Measurements from ENCODE around the gene OPCML. TPM values are rescaled to one million over a fixed set of nuclear protein-coding genes. Genes with fewer than 3 reads are reported as not detected.

The OPCML gene
- total and polyA plus RNA-seq, 2 donors (not counting 1 experiment from before 2014, with no cell fraction given): not detected

GRCh38 chr11:133082453-133082781 is 449.9 kb downstream of the OPCML start:
- Mint-ChIP-seq H3K4me3 (no peak overlapping the region), H3K27ac (no peak overlapping the region), H3K27me3 (peaks cover 37% of the 10 kb centered on the region), H3K4me1 (no peaks in the 10 kb centered on the region), H3K9me3 (ENCODE audit: insufficient read depth) (no peaks in the 10 kb centered on the region)
- Histone ChIP-seq H3K79me2 (ENCODE audit: control insufficient read depth, insufficient read depth, low read length) (no peaks in the 10 kb centered on the region), H2AFZ (ENCODE audit: insufficient read depth, low read depth, low read length, poor library complexity, severe bottlenecking) (no peak overlapping the region), H3K9ac (ENCODE audit: low read length) (no peak overlapping the region), H3K9me3 (ENCODE audit: control extremely low read depth in 1 of 3, control insufficient read depth in 2 of 3, insufficient read depth in 1 of 3, low read length in 2 of 3) (peaks cover 0 to 10% (median 0%) of the 10 kb centered on the region in 3 donors), H3K4me1 (ENCODE audit: control insufficient read depth in 2 of 2, insufficient read depth in 2 of 2, low read length in 2 of 2) (peaks cover 0 to 5% of the 10 kb centered on the region in 2 donors), H3K27ac (ENCODE audit: low read length in 2 of 2) (no peak overlapping the region), H3K4me3 (ENCODE audit: control extremely low read depth in 1 of 5, extremely low read depth in 1 of 5, insufficient read depth in 1 of 5, low read depth in 2 of 5, low read length in 4 of 5) (no peak overlapping the region), H3K36me3 (replicated peaks in 1 of 2; ENCODE audit: control extremely low read depth in 1 of 2, control insufficient read depth in 1 of 2, extremely low read depth in 1 of 2, insufficient read depth in 2 of 2, low read length in 1 of 2) (no peaks in the 10 kb centered on the region), H4K20me1 (ENCODE audit: control insufficient read depth, insufficient read depth, low read length, poor library complexity, severe bottlenecking) (no peaks in the 10 kb centered on the region), H3K4me2 (replicated peaks; ENCODE audit: low read depth, low read length, poor library complexity, severe bottlenecking) (no peak overlapping the region), H3K27me3 (replicated peaks in 1 of 4; ENCODE audit: control extremely low read depth in 1 of 4, control insufficient read depth in 3 of 4, insufficient read depth in 4 of 4, low read length in 3 of 4) (peaks cover 0 to 16% (median 9%) of the 10 kb centered on the region in 4 experiments)
- no peak for DNase-seq
- WGBS (ENCODE audit: insufficient coverage): 13% methylated on average over 16 of the region's 23 CpGs
- POLR2A ChIA-PET: no interaction called here
- ATAC-seq (ENCODE audit: low read depth): no peak
- CTCF ChIA-PET: no interaction called here
- intact Hi-C loops (cut with micrococcal nuclease): loop anchor here (10.0 kb wide), 1 partner anchor 618 kb away; no protein-coding TSS in a partner anchor
- TF ChIP-seq EZH2 (IDR thresholded peaks at IDR 0.05; ENCODE audit: borderline replicate concordance, insufficient read depth, low read depth, low read length, poor library complexity, severe bottlenecking): no peak
- TF ChIP-seq CTCF (IDR thresholded peaks at IDR 0.05): no peak

DNA sequence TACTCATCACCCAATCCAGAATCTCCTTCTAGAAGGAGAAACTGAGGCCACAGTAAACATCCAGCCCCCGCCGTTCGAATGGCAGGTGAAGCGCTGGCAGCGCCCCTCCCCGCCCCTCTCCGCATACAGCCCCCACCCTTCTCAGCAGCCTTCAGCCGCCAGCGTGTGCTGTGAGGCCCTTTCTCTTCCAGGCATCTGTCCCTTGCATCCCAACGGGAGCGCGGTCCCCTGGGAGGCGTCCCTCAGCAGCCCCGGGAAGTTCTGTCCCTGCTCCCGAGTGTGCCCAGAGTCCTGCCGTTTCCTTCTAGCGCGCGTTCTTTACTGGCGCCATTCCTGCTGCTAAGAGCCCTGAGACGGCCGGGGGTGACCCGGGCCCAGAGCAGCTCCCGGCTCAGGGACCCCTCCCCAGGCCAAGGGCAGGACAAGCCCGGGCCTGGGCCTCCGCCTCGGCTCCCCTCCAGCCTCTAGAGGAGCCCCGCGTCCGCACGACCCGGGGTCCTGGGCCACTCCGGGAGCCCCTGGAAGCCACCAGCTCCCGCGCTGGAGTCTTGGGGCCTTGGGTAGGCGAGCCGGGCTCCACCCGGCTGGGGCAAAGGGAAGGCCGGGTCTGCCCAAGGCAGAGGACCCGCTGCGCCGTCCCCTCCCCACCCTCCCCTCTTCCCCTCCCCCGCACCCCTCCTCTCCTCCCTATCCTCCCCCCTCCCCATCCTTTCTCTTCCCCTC is 450.4 kb downstream of the OPCML start:
- DNase-seq: no peak
- no peaks in the 10 kb centered on the region for H3K4me1 Mint-ChIP-seq
- ChIA-PET CTCF (no interaction called here), POLR2A (no interaction called here)
- no peak for ATAC-seq (ENCODE audit: low read depth)
- H3K27me3 ChIP-seq (replicated peaks in 1 of 4; ENCODE audit: control extremely low read depth in 1 of 4, control insufficient read depth in 3 of 4, insufficient read depth in 4 of 4, low read length in 3 of 4): peaks cover 0 to 16% (median 9%) of the 10 kb centered on the region in 4 experiments
- H3K27me3 Mint-ChIP-seq: peaks cover 37% of the 10 kb centered on the region
- no peak overlapping the region for H2AFZ ChIP-seq (ENCODE audit: insufficient read depth, low read depth, low read length, poor library complexity, severe bottlenecking)
- H3K9me3 Mint-ChIP-seq (ENCODE audit: insufficient read depth): no peaks in the 10 kb centered on the region
- no peaks in the 10 kb centered on the region for H3K79me2 ChIP-seq (ENCODE audit: control insufficient read depth, insufficient read depth, low read length)
- H3K27ac Mint-ChIP-seq: no peak overlapping the region
- H4K20me1 ChIP-seq (ENCODE audit: control insufficient read depth, insufficient read depth, low read length, poor library complexity, severe bottlenecking): no peaks in the 10 kb centered on the region
- H3K27ac ChIP-seq (ENCODE audit: low read length in 2 of 2): no peak overlapping the region
- intact Hi-C loops (cut with micrococcal nuclease): loop anchor here (10.0 kb wide), 1 partner anchor 617 kb away; no protein-coding TSS in a partner anchor
- peaks cover 0 to 5% of the 10 kb centered on the region in 2 donors for H3K4me1 ChIP-seq (ENCODE audit: control insufficient read depth in 2 of 2, insufficient read depth in 2 of 2, low read length in 2 of 2)
- no peak for TF ChIP-seq EZH2 (IDR thresholded peaks at IDR 0.05; ENCODE audit: borderline replicate concordance, insufficient read depth, low read depth, low read length, poor library complexity, severe bottlenecking)
- 86% methylated on average over 37 of the region's 43 CpGs for WGBS (ENCODE audit: insufficient coverage)
- H3K9ac ChIP-seq (ENCODE audit: low read length): no peak overlapping the region
- no peaks in the 10 kb centered on the region for H3K36me3 ChIP-seq (replicated peaks in 1 of 2; ENCODE audit: control extremely low read depth in 1 of 2, control insufficient read depth in 1 of 2, extremely low read depth in 1 of 2, insufficient read depth in 2 of 2, low read length in 1 of 2)
- H3K4me2 ChIP-seq (replicated peaks; ENCODE audit: low read depth, low read length, poor library complexity, severe bottlenecking): no peak overlapping the region
- H3K9me3 ChIP-seq (ENCODE audit: control extremely low read depth in 1 of 3, control insufficient read depth in 2 of 3, insufficient read depth in 1 of 3, low read length in 2 of 3): peaks cover 0 to 10% (median 0%) of the 10 kb centered on the region in 3 donors
- H3K4me3 ChIP-seq (ENCODE audit: control extremely low read depth in 1 of 5, extremely low read depth in 1 of 5, insufficient read depth in 1 of 5, low read depth in 2 of 5, low read length in 4 of 5): no peak overlapping the region
- no peak overlapping the region for H3K4me3 Mint-ChIP-seq
